GM08714 (cell line): ENCODE measurements around the gene C10orf90.

Experiments used
- H3K4me3 ChIP-seq: fragments of 200-500 bp; sonication (Bioruptor generic); 2 replicates; pipeline ENCODE4 v1.5.1; 2014; ENCODE audit warnings: mild to moderate bottlenecking, low read length, inconsistent platforms
- ZNF274 ChIP-seq: IDR thresholded peaks from 2 replicates; pipeline ENCODE4 v1.6.1; 2012; ENCODE audit warnings: mild to moderate bottlenecking, low read depth, low read length

Gene C10orf90

GRCh38 chr10:126463286-126463685 lies 207.2 kb downstream of the C10orf90 start:
- TF ChIP-seq ZNF274, result no peak
- no peak overlapping the region for H3K4me3 ChIP-seq

DNA sequence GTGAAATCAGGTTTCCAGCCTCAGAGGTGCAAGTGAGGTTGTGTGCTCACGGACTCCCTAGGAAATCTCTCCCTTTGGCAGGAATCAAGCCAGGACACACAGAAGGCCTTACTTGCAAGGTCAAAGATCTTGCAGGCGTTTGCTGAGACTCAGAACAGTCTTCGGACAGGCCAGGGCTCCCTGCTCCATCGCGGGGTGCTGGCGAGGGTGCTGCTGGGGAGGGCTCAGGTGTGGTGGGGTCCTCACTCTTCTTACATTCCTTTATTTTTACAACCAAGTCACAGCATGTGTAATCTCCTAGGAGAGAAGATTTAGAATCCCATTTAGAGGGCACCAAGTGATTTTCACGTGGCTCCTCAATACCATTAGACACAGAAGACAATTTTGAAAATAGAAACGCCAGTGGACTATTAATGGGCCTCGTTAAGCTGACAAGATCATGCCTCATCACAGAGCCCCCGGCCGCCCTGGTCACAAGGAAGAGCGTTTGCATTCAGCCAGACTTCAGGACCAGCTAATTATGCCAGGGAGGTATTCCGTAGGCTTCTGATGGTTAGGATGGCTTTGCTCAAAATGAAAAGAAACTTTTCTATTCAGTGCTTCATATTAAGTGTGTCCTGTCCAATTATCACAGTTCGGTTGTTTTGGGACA lies 209.1 kb downstream of the C10orf90 start:
- no peak for TF ChIP-seq ZNF274

GRCh38 chr10:126459878-126460481 lies 210.5 kb downstream of the C10orf90 start:
- no peak for TF ChIP-seq ZNF274

More for the DNA sequence above, 209.1 kb downstream of the C10orf90 start:
- H3K4me3 ChIP-seq, result no peak overlapping the region

DNA sequence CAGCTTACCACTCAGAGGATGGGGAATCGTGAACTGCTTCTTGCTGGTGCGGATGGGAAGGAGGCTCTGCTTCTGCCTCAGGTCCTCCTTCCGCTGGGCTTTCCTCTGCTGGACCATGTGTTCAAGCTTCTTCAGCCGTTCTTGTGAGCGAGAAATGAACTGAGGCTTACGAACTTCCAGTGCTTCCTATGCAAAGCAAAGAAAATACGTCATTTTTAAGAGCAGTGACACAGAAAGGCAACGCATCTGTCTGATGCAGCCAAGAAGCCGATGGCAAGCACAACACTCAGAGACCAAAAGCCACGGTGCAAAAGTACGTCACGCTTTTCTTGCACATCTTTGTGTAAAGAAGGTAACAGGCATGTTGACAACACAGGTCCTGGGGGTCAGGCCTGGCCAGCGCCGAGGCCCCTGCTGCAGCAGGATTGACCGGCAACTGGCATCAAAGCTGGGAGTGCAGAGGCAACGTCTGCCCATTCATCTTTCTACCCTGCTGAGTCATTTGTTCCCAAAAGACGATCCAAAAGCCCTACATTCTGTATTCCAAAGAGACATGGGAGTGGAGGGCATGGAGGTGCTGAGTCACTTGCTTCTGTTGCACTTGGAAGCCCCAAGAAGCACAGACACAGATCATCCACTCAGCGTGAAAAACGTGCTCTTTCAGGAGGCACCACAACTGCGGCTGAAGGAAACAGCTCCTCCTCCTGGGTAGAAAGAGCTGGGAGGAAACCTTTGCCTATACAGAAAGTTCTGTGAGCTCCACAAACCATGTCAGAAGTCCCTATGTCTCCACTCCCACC lies 211.3 kb downstream of the C10orf90 start:
- TF ChIP-seq ZNF274, result no peak
- H3K4me3 ChIP-seq, result no peak overlapping the region

More at GRCh38 chr10:126459878-126460481, 210.5 kb downstream of the C10orf90 start:
- no peak overlapping the region for H3K4me3 ChIP-seq

- TF ChIP-seq ZNF274, result no peak
- no peak overlapping the region for H3K4me3 ChIP-seq
Measured at GRCh38 chr10:126458466-126458865, 212.0 kb downstream of the C10orf90 start.

DNA sequence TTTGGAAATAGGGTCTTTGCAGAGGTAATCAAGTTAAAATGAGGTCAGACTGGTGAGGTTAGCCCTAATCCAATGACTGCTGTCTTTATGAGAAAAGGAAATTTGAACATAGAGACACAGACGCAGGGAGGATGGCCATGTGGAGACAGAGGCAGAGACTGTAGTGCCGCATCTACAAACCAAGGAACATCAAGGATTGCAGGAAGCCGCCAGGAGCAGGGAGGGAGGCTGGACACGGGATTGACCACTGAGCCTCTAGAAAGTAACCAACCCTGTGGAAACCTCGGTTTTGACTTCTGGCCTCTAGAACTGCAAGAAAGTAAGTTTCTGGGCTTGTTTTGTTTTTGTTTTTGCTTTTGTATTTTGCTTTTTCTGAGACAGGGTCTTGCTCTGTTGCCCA lies 213.9 kb downstream of the C10orf90 start:
- no peak for TF ChIP-seq ZNF274
- no peak overlapping the region for H3K4me3 ChIP-seq

DNA sequence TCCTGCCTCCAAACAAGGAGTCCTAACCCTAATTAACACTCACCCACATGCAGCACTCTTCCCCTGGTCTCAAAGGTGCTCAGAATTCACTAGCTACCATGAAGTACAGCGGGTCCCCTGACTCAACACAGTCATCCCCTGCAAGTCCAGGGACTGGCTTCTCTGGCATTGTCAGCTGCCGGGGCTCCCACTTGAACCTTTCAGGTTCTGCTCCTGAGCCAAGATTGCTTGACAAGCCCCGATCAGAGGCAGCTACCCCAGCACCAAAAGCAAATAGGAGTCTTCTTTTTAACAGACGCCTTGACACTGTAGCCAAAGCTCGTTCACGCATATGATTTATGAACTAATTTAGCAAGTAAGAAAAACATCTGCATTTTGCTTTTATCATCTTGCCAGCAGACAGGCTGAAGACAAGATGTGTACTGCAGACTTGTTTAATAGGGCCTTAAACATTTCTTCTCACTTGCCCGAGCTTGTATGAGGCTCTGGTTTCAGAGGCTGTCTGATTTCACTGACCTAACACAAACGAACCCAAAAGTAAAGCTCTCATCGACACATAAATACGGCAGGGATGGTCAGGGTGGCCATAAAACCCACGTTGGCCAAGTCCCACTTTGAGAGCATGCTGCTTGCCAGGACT lies 214.6 kb downstream of the C10orf90 start:
- no peak overlapping the region for H3K4me3 ChIP-seq
- TF ChIP-seq ZNF274, result no peak

DNA sequence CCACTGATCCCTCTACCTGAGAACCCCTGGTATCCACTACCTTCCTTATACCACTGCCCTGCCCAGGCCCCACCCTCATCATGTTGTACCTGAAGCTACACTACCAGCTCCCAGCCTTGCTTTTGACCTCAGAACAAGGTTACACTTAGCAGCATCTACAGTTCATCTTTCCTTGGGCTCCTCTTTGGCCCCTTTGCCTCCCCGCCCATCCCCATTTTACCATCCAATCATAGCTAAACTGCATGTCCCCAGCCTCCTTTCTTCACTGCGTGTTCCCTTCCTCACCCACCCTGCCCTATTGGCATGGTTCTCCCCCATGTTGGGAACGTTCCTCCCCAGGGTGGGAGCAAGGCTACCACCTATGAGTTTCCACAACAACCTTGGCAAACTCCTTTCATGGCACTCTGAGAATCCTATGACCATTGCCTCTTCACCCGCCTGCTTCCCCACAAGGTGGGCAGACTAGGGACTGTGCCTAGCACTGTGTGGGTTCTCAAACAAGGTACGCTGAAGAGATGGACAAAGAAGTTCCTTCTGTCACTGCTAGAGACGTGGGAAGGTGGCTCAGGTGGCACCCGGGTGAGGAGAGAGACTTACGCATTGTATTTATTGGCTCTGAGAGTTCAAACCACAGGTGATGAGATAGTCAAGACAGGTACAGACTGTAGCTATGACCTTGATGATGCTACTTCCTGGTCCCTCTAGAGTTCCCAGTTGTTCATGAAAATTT lies 215.3 kb downstream of the C10orf90 start:
- no peak for TF ChIP-seq ZNF274
- H3K4me3 ChIP-seq, result no peak overlapping the region

- TF ChIP-seq ZNF274, result no peak
- no peak overlapping the region for H3K4me3 ChIP-seq
Measured at GRCh38 chr10:126454045-126454751, 216.3 kb downstream of the C10orf90 start.

GRCh38 chr10:126452245-126452644 lies 218.2 kb downstream of the C10orf90 start:
- no peak for TF ChIP-seq ZNF274
- H3K4me3 ChIP-seq, result no peak overlapping the region

DNA sequence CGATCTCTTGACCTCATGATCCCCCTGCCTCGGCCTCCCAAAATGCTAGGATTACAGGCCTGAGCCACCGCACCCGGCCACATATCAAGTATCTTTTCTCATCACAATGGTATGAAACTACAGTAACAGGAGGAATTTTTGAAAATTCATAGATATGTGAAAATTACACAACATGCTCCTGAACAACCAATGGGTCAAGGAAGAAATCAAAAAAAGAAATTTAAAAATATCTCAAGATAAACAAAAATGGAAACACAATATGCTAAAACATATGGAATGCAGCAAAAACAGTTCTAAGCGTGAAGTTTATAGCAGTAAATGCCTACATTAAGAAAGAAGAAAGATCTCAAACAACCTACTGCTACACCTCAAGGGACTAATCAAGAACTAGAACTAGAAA lies 222.4 kb downstream of the C10orf90 start:
- TF ChIP-seq ZNF274, result no peak
- H3K4me3 ChIP-seq, result no peak overlapping the region

- no peak for TF ChIP-seq ZNF274
- no peak overlapping the region for H3K4me3 ChIP-seq
Measured at GRCh38 chr10:126439942-126440341, 230.6 kb downstream of the C10orf90 start.

GRCh38 chr10:126438407-126438783 lies 232.1 kb downstream of the C10orf90 start:
- TF ChIP-seq ZNF274, result no peak
- no peak overlapping the region for H3K4me3 ChIP-seq

GRCh38 chr10:126437635-126438406 lies 232.7 kb downstream of the C10orf90 start:
- TF ChIP-seq ZNF274, result no peak
- no peak overlapping the region for H3K4me3 ChIP-seq
